GM21367 (cell line): ENCODE measurements around the gene CDC45.

Experiments used
- ATAC-seq: cut with Tn5 transposase; IDR thresholded peaks from one replicate; pipeline ENCODE4 v1.9.1; 2021; ENCODE audit not compliant: unreplicated experiment

Gene CDC45

DNA sequence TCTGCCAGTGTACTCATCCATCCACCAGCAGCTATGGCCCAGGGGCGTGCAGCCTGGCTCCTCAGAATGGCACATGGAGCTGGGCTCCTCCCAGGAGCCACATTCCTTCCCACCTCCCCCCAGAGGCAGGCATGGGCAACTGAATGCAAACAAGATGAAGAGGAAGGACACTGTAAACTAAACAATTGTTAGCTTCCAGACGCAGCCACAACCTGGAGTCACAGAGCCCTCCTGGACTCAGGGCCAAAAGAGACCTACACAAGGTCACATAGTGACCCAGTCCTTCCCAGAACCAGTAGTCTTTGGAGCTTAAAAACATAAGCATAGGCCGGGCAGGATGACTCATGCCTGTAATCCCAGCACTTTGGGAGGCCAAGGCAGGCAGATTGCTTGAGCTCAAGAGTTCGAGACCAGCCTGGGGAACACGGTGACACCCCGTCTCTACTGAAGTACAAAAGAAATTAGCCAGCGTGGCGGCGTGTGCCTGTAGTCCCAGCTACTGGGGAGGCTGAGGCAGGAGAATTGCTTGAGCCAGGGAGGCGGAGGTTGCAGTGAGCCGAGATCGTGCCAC, 75.2 kb downstream of the CDC45 start:
- ATAC-seq: no peak

DNA sequence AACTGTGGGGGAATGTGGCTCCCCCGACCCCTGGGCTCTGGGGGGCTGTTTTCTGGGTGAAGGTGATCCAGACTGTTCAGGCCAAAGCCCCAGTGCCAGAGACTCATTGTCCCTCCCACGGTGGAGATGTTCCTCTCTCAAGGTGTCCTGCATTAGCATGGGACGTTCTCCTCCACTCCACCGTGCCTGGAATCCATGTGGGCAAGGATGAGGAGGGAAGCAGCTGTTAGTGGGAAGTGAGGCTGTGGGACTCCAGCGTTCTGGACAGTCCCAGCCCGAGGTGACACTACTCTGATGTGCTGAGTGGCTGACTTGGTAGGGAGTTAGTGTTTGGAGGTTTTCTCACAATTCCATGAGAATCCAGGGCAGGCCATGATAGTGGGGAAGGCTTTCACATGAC, 75.9 kb downstream of the CDC45 start:
- no peak for ATAC-seq

DNA sequence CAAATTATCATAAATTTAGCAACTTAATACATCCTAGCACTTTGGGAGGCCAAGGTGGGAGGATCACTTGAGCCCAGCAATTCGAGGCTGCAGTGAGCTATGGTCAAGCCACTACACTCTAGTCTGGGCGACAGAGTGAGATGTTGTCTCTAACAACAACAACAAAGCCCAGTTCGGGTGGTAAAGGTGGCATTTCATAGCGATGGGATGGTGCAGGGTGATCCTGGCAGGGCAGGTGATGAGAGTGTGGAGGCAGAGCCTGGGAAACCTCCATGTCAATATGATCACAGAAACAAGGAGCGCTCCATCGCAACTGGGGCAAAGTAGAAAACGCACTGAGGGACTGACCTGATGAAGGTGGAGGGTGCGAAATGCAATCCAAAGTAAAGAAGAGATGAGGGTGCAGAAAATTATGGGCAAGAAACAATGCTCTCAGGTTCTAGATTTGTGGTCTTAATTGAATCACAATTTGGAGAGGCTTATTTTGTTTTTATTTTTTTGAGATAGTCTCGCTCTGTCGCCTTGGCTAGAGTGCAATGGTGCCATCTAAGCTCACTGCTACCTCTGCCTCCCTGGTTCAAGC, 77.3 kb downstream of the CDC45 start:
- ATAC-seq: no peak

DNA sequence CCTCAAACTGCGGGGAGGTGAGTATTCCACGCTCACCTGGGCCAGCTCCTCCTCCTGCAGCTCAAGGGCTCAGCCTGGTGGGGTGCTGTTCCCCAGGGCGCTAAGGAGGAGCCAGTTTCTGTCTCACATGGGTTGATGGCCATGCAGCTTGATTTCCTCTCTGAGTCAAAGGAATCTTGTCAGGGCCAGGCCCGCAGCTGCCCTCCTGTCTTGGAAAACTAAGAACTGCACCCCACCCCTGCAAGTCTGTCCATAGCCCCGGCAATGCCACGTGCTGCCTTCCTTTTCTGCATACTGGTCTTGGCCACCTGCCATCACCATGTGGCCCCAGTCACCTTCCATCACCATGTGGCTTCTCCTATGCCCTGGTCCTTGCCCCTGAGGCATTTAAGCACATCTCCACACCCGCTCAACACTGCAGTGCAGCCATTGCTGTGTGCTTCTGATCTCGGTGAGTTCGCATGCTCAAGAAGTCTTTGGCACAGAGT, 79.6 kb downstream of the CDC45 start:
- no peak for ATAC-seq

DNA sequence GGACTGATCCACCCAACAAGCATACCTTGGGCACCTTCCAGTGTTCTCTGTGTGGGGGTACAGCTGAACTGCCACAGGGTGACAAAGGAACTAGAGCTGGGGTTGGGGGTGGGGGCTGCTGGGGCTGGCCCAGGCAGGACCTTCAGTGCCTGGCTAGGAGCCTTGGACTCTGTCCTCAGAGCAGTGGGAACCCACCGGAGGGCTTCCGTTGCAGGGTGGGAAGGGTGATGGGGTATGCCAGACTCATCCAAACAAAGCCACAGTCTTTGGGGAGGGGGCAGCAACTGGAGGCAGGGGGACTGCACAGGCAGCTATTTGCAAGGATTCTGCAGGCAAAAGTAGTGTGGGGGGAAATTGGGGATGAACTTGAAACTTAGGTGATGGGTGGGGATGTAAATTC, 80.2 kb downstream of the CDC45 start:
- ATAC-seq: no peak

DNA sequence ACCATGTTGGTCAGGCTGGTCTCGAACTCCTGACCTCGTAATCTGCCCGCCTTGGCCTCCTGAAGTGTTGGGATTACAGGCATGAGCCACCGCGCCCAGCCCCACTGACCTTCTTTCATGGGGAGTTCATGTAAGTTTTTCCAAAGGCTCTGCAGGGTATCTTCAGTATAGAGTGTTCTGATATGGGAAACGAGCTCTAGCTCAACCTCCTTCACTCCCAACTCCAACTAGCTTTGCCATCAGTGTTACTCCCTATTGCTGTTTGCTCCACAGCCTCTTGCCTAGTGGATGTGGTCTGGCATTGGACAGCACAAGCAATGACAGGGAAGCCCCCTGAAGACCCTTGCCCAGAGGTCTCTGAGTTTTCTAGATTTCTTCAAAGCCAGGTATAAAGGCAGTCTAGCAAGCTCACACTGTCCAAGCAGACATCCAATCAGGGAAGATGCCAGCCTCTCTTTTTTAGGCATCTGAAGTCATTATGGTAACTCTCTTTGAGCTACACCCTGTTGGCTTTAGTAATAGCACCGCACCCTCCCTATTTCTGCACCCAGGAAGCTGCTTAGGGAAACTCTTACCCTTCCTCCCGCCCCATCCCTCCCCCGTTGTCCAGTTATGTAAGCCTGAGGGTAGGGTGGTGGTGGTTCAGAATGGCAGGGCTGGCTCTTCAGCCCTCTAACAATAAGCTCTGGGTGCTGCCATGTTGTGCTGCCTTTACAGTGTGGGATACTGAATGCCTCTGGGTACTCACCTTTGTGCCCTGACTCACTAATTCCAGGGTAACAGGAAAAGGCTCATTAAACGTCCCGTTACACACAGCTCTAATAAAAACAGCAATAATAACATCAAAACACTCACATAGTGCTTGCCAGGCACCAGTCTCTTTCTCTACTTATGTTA, 85.9 kb downstream of the CDC45 start:
- no peak for ATAC-seq

DNA sequence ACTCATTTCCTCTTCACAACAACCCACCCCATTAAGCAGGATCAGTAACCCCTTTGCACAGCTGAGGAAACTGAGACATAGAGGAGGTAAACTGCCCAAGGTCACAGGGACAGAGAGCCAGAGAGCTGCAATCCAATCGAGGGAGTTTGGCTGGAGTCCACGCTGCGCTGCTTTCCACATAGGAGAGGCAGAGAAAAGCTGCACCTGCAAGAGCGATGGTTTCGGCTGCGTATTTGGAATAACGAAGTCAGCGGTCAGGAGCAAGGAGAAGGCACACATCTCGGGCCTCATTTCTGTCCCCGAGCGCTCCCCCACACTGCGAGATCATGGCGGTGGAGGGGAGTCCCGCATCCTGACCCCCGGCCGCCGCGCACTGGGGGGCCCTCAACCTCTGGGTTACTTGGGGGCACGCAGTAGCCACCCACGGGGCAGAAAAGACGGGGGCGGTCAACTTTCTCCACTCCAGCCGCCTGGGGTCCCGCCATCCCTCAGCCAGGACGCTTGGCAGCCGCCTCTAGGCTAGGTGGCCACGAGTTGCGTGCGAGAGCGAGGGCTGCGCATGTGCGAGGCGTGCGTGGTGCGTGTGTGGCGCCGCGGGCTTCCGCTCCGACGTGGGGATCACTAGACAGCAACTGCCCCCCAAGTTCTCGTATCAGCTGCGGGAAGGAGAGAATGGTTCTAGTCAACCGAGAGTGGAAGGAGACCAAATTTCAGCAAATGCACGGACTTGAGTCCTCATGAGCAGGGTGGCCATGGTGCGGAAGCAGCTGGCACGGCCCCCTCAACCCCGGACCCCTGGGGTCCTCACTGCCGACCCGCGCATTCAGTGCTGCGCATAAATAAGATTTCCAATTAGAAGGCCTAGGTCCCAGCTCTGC, 86.8 kb downstream of the CDC45 start:
- ATAC-seq: no peak

DNA sequence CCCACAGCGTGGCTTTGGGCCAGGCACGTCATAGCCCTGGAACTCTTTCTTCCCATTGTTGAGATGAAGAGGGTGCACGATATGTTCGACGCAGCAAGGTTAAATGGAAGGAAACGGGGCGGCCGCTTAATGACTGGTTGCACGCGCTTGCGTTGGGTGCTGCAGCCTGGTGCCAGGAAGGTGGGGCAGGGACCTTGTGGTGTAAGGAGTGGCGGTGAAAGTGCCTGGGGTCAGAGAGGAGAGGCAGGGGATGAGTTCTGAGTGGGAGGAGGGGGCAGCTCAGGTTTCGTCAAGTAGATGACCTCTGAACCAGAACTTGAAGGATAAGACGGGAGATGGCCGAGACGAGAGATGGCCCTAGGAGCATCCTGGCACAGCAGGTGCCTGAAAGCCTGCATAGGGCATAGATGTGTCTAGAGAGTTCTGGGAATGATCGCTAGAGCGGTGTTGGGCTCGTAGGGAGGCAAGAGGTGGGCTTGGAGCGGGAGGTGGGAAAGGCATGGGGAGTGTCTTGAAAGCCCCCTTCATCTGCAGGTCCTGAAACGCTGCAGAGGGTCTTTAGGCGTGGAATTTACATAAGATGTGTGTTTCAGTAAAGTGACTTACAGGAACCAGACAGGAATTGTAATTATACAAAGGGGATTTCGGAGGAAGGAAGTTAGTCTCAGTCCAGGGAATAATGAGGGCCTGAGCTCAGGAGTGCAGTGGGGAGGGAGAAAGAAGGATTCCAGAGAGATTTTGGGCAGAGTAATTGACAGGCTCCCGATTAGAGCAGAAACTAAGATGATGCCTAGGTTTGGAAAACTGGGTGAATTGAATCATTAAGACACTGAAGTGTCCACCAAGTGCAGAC, 87.7 kb downstream of the CDC45 start:
- ATAC-seq: no peak

DNA sequence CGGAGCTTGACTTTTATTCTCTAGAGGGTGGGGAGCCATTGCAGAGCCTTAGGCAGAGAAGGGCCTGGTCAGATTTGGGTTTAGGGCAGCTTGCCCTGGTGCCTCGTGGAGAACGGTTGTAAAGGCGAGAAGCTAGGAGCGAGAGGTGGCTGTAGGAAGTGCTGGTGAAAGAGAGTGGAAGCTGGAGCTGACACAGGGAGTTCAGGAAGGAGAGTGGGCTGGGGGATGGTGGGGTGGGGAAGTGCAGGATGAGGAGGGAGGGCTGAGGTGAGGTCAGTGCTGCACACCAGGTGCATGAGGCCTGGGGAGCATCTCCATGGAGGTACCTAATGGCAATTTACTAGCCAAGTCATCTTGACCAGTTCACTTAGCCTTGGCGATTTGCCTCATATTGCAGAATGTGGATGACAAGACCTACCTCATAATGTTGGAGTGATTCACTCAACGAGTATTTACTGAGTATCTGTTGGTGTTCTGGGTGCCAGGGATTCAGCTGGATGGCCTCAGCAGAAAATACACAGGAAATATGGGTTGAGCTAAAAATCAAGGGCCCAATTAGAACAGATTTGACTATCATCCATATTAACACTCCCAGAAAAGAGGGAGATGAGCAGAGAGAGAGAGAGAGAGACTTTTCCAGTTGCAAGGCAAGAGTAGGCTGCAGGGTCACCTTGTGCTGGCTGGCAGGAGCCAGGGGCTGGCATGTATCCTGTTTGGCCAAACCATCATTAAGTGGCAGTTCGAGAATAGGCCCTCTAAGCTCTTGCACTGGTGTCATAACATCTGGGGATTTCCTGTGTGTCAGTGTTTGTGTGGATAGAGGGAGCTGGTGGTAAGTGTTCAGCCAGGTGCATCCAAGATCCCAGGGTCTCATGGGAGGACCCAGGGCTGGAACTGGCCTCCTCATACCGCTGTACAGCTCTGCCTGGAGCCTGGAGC, 88.9 kb downstream of the CDC45 start:
- no peak for ATAC-seq

DNA sequence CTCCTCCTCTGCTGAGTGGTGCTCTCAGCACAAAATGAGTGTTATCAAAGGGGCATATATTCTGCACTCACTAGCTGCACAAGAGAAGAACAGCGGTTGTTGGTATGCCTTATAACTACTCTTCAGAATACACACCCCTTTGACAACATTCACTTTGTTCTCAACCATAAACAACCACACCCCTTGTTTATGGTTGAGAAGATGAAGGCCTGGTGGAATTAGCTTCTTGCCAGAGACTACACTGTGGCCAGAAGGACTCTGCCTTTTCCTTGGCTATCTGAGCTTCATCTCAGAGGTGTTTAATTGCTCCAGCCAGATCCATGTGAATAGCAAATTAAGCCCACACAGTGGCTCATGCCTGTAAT, 89.5 kb downstream of the CDC45 start:
- ATAC-seq: no peak

DNA sequence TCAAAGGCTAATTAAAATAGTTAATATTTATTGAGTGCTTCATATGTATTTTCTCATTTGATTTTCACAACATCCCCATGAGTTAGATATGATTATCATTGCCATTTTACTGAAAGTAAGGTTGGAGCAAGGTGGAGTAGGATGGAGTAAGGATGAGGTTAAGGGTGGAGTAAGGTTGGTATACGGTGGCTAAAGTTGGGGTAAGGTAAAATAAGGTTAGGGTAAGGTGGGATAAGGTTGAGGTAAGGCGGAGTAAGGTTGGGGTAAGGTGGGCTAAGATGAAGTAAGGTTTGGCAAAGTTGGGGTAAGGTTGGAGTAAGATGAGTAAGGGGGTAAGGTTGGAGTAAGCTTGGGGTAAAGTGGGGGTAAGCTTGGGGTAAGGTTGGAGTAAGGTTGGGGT, 90.3 kb downstream of the CDC45 start:
- no peak for ATAC-seq
